Fibroblast of lung (primary cell): ENCODE results near the gene DNAH1. TPM values are rescaled to one million over a fixed set of nuclear protein-coding genes. Genes with fewer than 3 reads are reported as not detected.

Source experiments
- DNase-seq, 2 donors: peaks; one replicate each; pipeline versions ENCODE4 v3.0.0 to v3.0.0-alpha.2; 2010; ENCODE audit warnings: low read depth in 2 of 2
- H2AFZ ChIP-seq: 2 replicates; pipeline ENCODE4 v1.5.1; 2012; ENCODE audit warnings: low read length, control low read depth, inconsistent platforms
- H3K27ac ChIP-seq: 2 replicates; pipeline ENCODE4 v1.5.1; 2011; ENCODE audit warnings: low read length, control low read depth; ENCODE audit not compliant: insufficient read depth
- H3K27me3 ChIP-seq: 2 replicates; pipeline ENCODE4 v1.5.1; 2011; ENCODE audit warnings: mild to moderate bottlenecking, low read length; ENCODE audit not compliant: control insufficient read depth, insufficient read depth
- H3K36me3 ChIP-seq: 2 replicates; pipeline ENCODE4 v1.5.1; 2011; ENCODE audit warnings: low read length; ENCODE audit not compliant: control insufficient read depth, insufficient read depth
- H3K4me1 ChIP-seq: 2 replicates; pipeline ENCODE4 v1.5.1; 2011; ENCODE audit warnings: low read length; ENCODE audit not compliant: control insufficient read depth, insufficient read depth; ENCODE audit errors: extremely low read depth
- H3K4me2 ChIP-seq: 2 replicates; pipeline ENCODE4 v1.5.1; 2011; ENCODE audit warnings: low read length, control low read depth; ENCODE audit not compliant: insufficient read depth; ENCODE audit errors: extremely low read depth
- H3K4me3 ChIP-seq, 4 experiments: fragments of 200-600 bp in 1 of 4; sonication (generic) in 1 of 4; replicated peaks in 1 of 4; 2 replicates each; pipeline ENCODE4 v1.5.1; 2011 to 2016; ENCODE audit warnings: low read length in 4 of 4, low read depth in 3 of 4, mild to moderate bottlenecking in 3 of 4, control low read depth in 2 of 4, inconsistent platforms in 1 of 4, mixed read lengths in 1 of 4; ENCODE audit not compliant: insufficient read depth in 1 of 4; ENCODE audit errors: control extremely low read depth in 1 of 4
- H3K79me2 ChIP-seq: 2 replicates; pipeline ENCODE4 v1.5.1; 2012; ENCODE audit warnings: mild to moderate bottlenecking, low read length, inconsistent platforms; ENCODE audit not compliant: control insufficient read depth, insufficient read depth
- H3K9ac ChIP-seq: 2 replicates; pipeline ENCODE4 v1.5.1; 2011; ENCODE audit warnings: mild to moderate bottlenecking, low read length, control low read depth; ENCODE audit not compliant: insufficient read depth
- H3K9me3 ChIP-seq: 2 replicates; pipeline ENCODE4 v1.5.1; 2012; ENCODE audit warnings: low read depth, low read length; ENCODE audit not compliant: control insufficient read depth, insufficient read depth
- H4K20me1 ChIP-seq: 2 replicates; pipeline ENCODE4 v1.5.1; 2011; ENCODE audit warnings: low read length; ENCODE audit not compliant: control insufficient read depth, insufficient read depth; ENCODE audit errors: extremely low read depth
- CTCF ChIP-seq, 2 donors: IDR thresholded peaks in 1 of 2; conservative IDR thresholded peaks in 1 of 2; 1 replicate in 1 of 2; 2 replicates in 1 of 2; pipeline ENCODE4 v1.5.1; 2011 to 2012; ENCODE audit warnings: low read length in 2 of 2, control low read depth in 1 of 2, inconsistent platforms in 1 of 2, low read depth in 1 of 2, mild to moderate bottlenecking in 1 of 2
- EZH2 ChIP-seq: IDR thresholded peaks from 2 replicates; pipeline ENCODE4 v1.5.1; 2012; ENCODE audit warnings: low read length, control low read depth, mild to moderate bottlenecking; ENCODE audit errors: missing control alignments
- polyA plus RNA-seq, 2 donors: library from polyadenylated mRNA; depleted of rRNA in 1 of 2; stranded (reverse) in 1 of 2; unstranded in 1 of 2; fragments of >200 nt; gene quantifications; 2 replicates each; pipeline ENCODE4 v1.2.1, GENCODE V29; 2011 to 2012; ENCODE audit warnings: missing spikeins in 1 of 2
- total RNA-seq: library from RNA; depleted of rRNA; stranded (reverse); fragments of >200 nt; gene quantifications from 2 replicates; pipeline ENCODE4 v1.2.1, GENCODE V29; 2014

The DNAH1 gene
- total and polyA plus RNA-seq, 2 donors (not counting 1 experiment from before 2014, with no cell fraction given) = 1.9 to 3.0 TPM

GRCh38 chr3:52399593-52399992 is 83.5 kb downstream of the DNAH1 start:
- Histone ChIP-seq H3K27ac (no peak overlapping the region), H2AFZ (no peak overlapping the region), H3K79me2 (no peaks in the 10 kb centered on the region), H4K20me1 (no peaks in the 10 kb centered on the region), H3K9me3 (no peaks in the 10 kb centered on the region), H3K4me2 (no peak overlapping the region), H3K27me3 (peaks cover 4% of the 10 kb centered on the region), H3K4me1 (no peaks in the 10 kb centered on the region), H3K9ac (no peak overlapping the region), H3K36me3 (peaks cover 23% of the 10 kb centered on the region), H3K4me3 (no peak overlapping the region)
- TF ChIP-seq EZH2 (no peak), CTCF (conservative IDR thresholded peaks at IDR 0.05 in 1 of 2, IDR thresholded peaks at IDR 0.05 in 1 of 2; ENCODE audit: low read depth in 1 of 2, low read length in 2 of 2) (no peak)
- DNase-seq = no peak

- TF ChIP-seq CTCF (conservative IDR thresholded peaks at IDR 0.05 in 1 of 2, IDR thresholded peaks at IDR 0.05 in 1 of 2; ENCODE audit: low read depth in 1 of 2, low read length in 2 of 2) (no peak), EZH2 (no peak)
- no peaks in the 10 kb centered on the region for H3K79me2 ChIP-seq
- no peak overlapping the region for H3K4me2 ChIP-seq
- no peak overlapping the region for H3K27ac ChIP-seq
- no peak for DNase-seq
- no peak overlapping the region for H3K9ac ChIP-seq
- H2AFZ ChIP-seq = no peak overlapping the region
- H3K4me3 ChIP-seq = no peak overlapping the region
- H3K27me3 ChIP-seq = peaks cover 3% of the 10 kb centered on the region
- H3K4me1 ChIP-seq = no peaks in the 10 kb centered on the region
- no peaks in the 10 kb centered on the region for H4K20me1 ChIP-seq
- H3K9me3 ChIP-seq = no peaks in the 10 kb centered on the region
- H3K36me3 ChIP-seq = peaks cover 28% of the 10 kb centered on the region
Observed at GRCh38 chr3:52400275-52400793, 84.2 kb downstream of the DNAH1 start.

GRCh38 chr3:52401021-52401420 is 84.9 kb downstream of the DNAH1 start:
- Histone ChIP-seq H3K4me2 (no peak overlapping the region), H3K79me2 (no peaks in the 10 kb centered on the region), H4K20me1 (no peaks in the 10 kb centered on the region), H3K36me3 (peaks cover 33% of the 10 kb centered on the region), H3K27ac (no peak overlapping the region), H3K4me1 (no peaks in the 10 kb centered on the region), H3K27me3 (no peaks in the 10 kb centered on the region), H3K9ac (no peak overlapping the region), H2AFZ (no peak overlapping the region), H3K9me3 (no peaks in the 10 kb centered on the region), H3K4me3 (no peak overlapping the region)
- no peak for TF ChIP-seq EZH2
- TF ChIP-seq CTCF (conservative IDR thresholded peaks at IDR 0.05 in 1 of 2, IDR thresholded peaks at IDR 0.05 in 1 of 2; ENCODE audit: low read depth in 1 of 2, low read length in 2 of 2) = no peak
- no peak for DNase-seq
